Breast epithelium (tissue), 3 donors: ENCODE data around the gene SLC15A1.

Source experiments
- POLR2A ChIP-seq: fragments of 450-650 bp; IDR thresholded peaks from one replicate; pipeline ENCODE4 v1.6.1; 2016; ENCODE audit warnings: antibody characterized with exemption, mild to moderate bottlenecking, moderate library complexity
- TF ChIP-seq, protein P1 (sequence below), 3 donors: fragments of 450-650 bp; IDR thresholded peaks; one replicate each; pipeline ENCODE4 v1.5.1; 2016 to 2017; ENCODE audit warnings: antibody characterized with exemption in 3 of 3, mild to moderate bottlenecking in 3 of 3, moderate library complexity in 3 of 3

DNA sequence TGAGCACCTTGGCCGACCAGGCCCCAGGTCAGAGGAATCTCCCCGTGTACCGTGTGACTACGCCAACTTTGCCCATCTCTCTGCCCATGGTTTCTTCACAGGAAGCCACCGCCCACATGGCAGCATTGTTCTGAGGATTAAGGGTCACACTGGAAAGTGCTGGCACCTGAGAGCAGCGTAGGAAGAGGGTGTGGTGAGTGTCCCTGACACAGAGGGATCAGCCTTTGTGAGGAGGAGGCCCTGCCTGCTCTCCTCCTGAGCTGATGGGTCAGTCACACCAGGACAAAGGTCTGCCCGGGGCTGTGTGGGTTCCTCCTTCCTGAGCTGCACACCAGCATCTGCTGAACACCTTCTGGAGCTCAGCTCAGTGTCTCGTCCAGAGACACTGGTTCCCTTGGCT lies 32.2 kb upstream of the SLC15A1 start:
- TF ChIP-seq, protein P1, sequence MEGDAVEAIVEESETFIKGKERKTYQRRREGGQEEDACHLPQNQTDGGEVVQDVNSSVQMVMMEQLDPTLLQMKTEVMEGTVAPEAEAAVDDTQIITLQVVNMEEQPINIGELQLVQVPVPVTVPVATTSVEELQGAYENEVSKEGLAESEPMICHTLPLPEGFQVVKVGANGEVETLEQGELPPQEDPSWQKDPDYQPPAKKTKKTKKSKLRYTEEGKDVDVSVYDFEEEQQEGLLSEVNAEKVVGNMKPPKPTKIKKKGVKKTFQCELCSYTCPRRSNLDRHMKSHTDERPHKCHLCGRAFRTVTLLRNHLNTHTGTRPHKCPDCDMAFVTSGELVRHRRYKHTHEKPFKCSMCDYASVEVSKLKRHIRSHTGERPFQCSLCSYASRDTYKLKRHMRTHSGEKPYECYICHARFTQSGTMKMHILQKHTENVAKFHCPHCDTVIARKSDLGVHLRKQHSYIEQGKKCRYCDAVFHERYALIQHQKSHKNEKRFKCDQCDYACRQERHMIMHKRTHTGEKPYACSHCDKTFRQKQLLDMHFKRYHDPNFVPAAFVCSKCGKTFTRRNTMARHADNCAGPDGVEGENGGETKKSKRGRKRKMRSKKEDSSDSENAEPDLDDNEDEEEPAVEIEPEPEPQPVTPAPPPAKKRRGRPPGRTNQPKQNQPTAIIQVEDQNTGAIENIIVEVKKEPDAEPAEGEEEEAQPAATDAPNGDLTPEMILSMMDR (IDR thresholded peaks at IDR 0.05) = no peak
- no peak for TF ChIP-seq POLR2A
